ENCODE data around the gene ALLC. TPM values are rescaled to one million over a fixed set of nuclear protein-coding genes. Genes with fewer than 3 reads are reported as not detected.
"Not testable (repeated sequence)": the region's sequence is repeated elsewhere in the genome, so short reads cannot be mapped to it uniquely, and the experiment has no call there.

ALLC gene
- total RNA-seq, 4 donors from 2014 or later, result not detected

GRCh38 chr2:3617198-3617890 is 40.7 kb upstream of the ALLC start:
- no peak overlapping the region for H3K4me3 ChIP-seq
- H3K9me3 ChIP-seq, result no peaks in the 10 kb centered on the region
- no peak overlapping the region for H3K27ac ChIP-seq
- H3K36me3 ChIP-seq, result no peaks in the 10 kb centered on the region
- WGBS, 2 donors, result 94 to 98% methylated on average over 17 to 20 of the region's 21 CpGs
- TF ChIP-seq CTCF (IDR thresholded peaks at IDR 0.05) (no peak), POLR2A (IDR thresholded peaks at IDR 0.05) (no peak)
- DNase-seq, result no peak
- no peaks in the 10 kb centered on the region for H3K4me1 ChIP-seq
- no peaks in the 10 kb centered on the region for H3K27me3 ChIP-seq
- intact Hi-C loops (cut with DNase I), result no loop called here

GRCh38 chr2:3618367-3618766 is 39.6 kb upstream of the ALLC start:
- no peak for TF ChIP-seq POLR2A (IDR thresholded peaks at IDR 0.05)
- no peak for TF ChIP-seq CTCF (IDR thresholded peaks at IDR 0.05)
- Histone ChIP-seq H3K4me1 (no peaks in the 10 kb centered on the region), H3K27ac (no peak overlapping the region), H3K36me3 (no peaks in the 10 kb centered on the region), H3K4me3 (no peak overlapping the region), H3K9me3 (no peaks in the 10 kb centered on the region), H3K27me3 (no peaks in the 10 kb centered on the region)
- DNase-seq, result no peak
- intact Hi-C loops (cut with DNase I), result no loop called here

GRCh38 chr2:3619033-3619432 is 39.0 kb upstream of the ALLC start:
- Histone ChIP-seq H3K36me3 (no peaks in the 10 kb centered on the region), H3K9me3 (no peaks in the 10 kb centered on the region), H3K4me3 (no peak overlapping the region), H3K27ac (no peak overlapping the region), H3K4me1 (no peaks in the 10 kb centered on the region), H3K27me3 (no peaks in the 10 kb centered on the region)
- WGBS, 2 donors, result 85 to 93% methylated on average over 2 of the region's 2 CpGs
- no peak for DNase-seq
- intact Hi-C loops (cut with DNase I), result no loop called here
- no peak for TF ChIP-seq POLR2A (IDR thresholded peaks at IDR 0.05)
- no peak for TF ChIP-seq CTCF (IDR thresholded peaks at IDR 0.05)

GRCh38 chr2:3619661-3620060 is 38.3 kb upstream of the ALLC start:
- DNase-seq; H3K4me3 ChIP-seq; H3K4me1 ChIP-seq; H3K27ac ChIP-seq; H3K27me3 ChIP-seq; H3K9me3 ChIP-seq; intact Hi-C loops (cut with DNase I); H3K36me3 ChIP-seq: not testable (repeated sequence)
- 89 to 93% methylated on average over 9 of the region's 9 CpGs for WGBS, 2 donors

- no peaks in the 10 kb centered on the region for H3K27me3 ChIP-seq
Observed at GRCh38 chr2:3620834-3621233, 37.2 kb upstream of the ALLC start.

More at GRCh38 chr2:3620834-3621233, 37.2 kb upstream of the ALLC start:
- H3K36me3 ChIP-seq, result no peaks in the 10 kb centered on the region
- DNase-seq, result no peak
- no peaks in the 10 kb centered on the region for H3K9me3 ChIP-seq
- peaks cover 0 to under 1% (median 0%) of the 10 kb centered on the region in 3 donors for H3K4me1 ChIP-seq
- TF ChIP-seq CTCF (IDR thresholded peaks at IDR 0.05) (no peak), POLR2A (IDR thresholded peaks at IDR 0.05) (no peak)
- WGBS, 2 donors, result 35 to 52% methylated on average over 5 of the region's 5 CpGs
- no peak overlapping the region for H3K27ac ChIP-seq
- intact Hi-C loops (cut with DNase I), result no loop called here
- no peak overlapping the region for H3K4me3 ChIP-seq
